ENCODE data around the gene ACOT12. TPM values are rescaled to one million over a fixed set of nuclear protein-coding genes. Genes with fewer than 3 reads are reported as not detected.

Gene ACOT12
- total and polyA plus RNA-seq, 2 of the 13 experiments (the other 11 are each of a cell fraction or from before 2014, with no cell fraction given) = not detected

DNA sequence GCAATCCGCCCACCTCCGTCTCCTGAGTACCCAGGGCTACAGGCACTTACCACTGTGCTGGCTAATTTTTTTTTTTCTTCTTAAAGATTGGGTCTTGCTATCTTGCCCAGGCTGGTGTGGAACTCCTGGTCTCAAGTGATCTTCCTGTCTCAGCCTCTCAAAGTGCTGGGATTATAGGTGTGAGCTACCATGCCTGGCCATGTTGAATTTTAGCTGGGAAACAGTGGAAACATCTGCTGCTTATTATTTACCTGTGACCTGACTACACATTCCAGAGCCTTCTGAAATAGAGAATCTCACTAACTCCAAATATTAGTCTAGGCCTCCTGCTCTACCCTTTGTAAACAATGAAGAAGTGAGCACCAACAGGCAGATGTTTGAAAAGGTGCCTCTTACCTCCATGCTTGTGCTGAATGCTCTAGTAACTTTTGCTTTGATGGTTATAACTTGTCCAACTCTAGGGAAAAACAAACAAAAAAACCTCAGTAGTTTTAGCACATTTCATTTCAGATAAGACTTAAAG lies 22.5 kb downstream of the ACOT12 start (continued):
- TF ChIP-seq ZC3H13 (CRISPR knock-in tag; IDR thresholded peaks at IDR 0.05) (no peak), ARHGAP35 (CRISPR knock-in tag; IDR thresholded peaks at IDR 0.05; ENCODE audit: borderline replicate concordance) (no peak), ZNF501 (CRISPR knock-in tag; IDR thresholded peaks at IDR 0.05) (no peak), ZNF816 (CRISPR knock-in tag; IDR thresholded peaks at IDR 0.05; ENCODE audit: borderline replicate concordance) (no peak; the same call in 1 of the 2 replicates), XRCC5 (optimal IDR thresholded peaks at IDR 0.05; ENCODE audit: low read length) (no peak), SETDB1 (CRISPR knock-in tag; IDR thresholded peaks at IDR 0.05; ENCODE audit: borderline replicate concordance) (no peak), ZNF772 (CRISPR knock-in tag; IDR thresholded peaks at IDR 0.05) (no peak), HES4 (CRISPR knock-in tag; IDR thresholded peaks at IDR 0.05; ENCODE audit: borderline replicate concordance) (no peak), MXD4 (CRISPR knock-in tag; IDR thresholded peaks at IDR 0.05) (no peak), KLF13 (CRISPR knock-in tag; IDR thresholded peaks at IDR 0.05) (no peak), SRSF1 (optimal IDR thresholded peaks at IDR 0.05; ENCODE audit: low read depth, low read length) (no peak), EP300 (IDR thresholded peaks at IDR 0.05; ENCODE audit: low read depth in 2 of 2, low read length in 2 of 2) (peak in 1 of 2 experiments; percentile 93; a peak in 2 of 4 replicates), EP300 (CRISPR knock-in tag; IDR thresholded peaks at IDR 0.05; ENCODE audit: borderline replicate concordance) (peak; percentile 62; the same call in 1 of the 2 replicates), CBX2 (IDR thresholded peaks at IDR 0.05; ENCODE audit: low read depth, low read length) (no peak), CBX2 (CRISPR knock-in tag; IDR thresholded peaks at IDR 0.05; ENCODE audit: low read depth) (no peak), HNRNPK (IDR thresholded peaks at IDR 0.05; ENCODE audit: low read depth, low read length, poor library complexity, severe bottlenecking) (no peak), CBFB (CRISPR knock-in tag; IDR thresholded peaks at IDR 0.05) (no peak), SNRNP70 (IDR thresholded peaks at IDR 0.05; ENCODE audit: low read depth, low read length) (no peak), RCOR2 (CRISPR knock-in tag; IDR thresholded peaks at IDR 0.05) (peak; percentile 85), HNRNPH1 (optimal IDR thresholded peaks at IDR 0.05; ENCODE audit: low read depth, low read length) (no peak), KAT8 (CRISPR knock-in tag; IDR thresholded peaks at IDR 0.05) (no peak), CHD2 (IDR thresholded peaks at IDR 0.05; ENCODE audit: low read depth, low read length) (no peak), ZNF670 (CRISPR knock-in tag; IDR thresholded peaks at IDR 0.05; ENCODE audit: borderline replicate concordance) (no peak), ZSCAN21 (CRISPR knock-in tag; IDR thresholded peaks at IDR 0.05; ENCODE audit: borderline replicate concordance) (no peak)
- TF ChIP-seq, protein P1, sequence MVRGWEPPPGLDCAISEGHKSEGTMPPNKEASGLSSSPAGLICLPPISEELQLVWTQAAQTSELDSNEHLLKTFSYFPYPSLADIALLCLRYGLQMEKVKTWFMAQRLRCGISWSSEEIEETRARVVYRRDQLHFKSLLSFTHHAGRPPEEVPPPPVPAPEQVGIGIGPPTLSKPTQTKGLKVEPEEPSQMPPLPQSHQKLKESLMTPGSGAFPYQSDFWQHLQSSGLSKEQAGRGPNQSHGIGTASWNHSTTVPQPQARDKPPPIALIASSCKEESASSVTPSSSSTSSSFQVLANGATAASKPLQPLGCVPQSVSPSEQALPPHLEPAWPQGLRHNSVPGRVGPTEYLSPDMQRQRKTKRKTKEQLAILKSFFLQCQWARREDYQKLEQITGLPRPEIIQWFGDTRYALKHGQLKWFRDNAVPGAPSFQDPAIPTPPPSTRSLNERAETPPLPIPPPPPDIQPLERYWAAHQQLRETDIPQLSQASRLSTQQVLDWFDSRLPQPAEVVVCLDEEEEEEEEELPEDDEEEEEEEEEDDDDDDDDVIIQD (CRISPR knock-in tag; IDR thresholded peaks at IDR 0.05; ENCODE audit: low read depth) = no peak
- TF ChIP-seq, protein P2, sequence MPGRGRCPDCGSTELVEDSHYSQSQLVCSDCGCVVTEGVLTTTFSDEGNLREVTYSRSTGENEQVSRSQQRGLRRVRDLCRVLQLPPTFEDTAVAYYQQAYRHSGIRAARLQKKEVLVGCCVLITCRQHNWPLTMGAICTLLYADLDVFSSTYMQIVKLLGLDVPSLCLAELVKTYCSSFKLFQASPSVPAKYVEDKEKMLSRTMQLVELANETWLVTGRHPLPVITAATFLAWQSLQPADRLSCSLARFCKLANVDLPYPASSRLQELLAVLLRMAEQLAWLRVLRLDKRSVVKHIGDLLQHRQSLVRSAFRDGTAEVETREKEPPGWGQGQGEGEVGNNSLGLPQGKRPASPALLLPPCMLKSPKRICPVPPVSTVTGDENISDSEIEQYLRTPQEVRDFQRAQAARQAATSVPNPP (CRISPR knock-in tag; IDR thresholded peaks at IDR 0.05) = peak; percentile 69; the same call in 1 of the 2 replicates
- TF ChIP-seq, protein P3, sequence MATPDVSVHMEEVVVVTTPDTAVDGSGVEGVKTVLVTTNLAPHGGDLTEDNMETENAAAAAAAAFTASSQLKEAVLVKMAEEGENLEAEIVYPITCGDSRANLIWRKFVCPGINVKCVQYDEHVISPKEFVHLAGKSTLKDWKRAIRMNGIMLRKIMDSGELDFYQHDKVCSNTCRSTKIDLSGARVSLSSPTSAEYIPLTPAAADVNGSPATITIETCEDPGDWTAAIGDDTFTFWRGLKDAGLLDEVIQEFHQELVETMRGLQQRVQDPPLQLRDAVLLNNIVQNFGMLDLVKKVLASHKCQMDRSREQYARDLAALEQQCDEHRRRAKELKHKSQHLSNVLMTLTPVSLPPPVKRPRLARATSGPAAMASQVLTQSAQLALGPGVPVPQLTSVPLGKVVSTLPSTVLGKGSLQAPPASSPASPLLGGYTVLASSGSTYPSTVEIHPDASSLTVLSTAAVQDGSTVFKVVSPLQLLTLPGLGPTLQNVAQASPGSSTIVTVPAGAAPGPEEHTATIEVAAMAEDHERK (CRISPR knock-in tag; IDR thresholded peaks at IDR 0.05; ENCODE audit: low read depth) = no peak
